ENCODE measurements around the gene VRTN.

Gene VRTN

GRCh38 chr14:74400031-74400685 lies 51.9 kb downstream of the VRTN start:
- no peak for DNase-seq

GRCh38 chr14:74400919-74401503 lies 52.7 kb downstream of the VRTN start:
- DNase-seq: no peak

- DNase-seq: peak; percentile 52
Observed at GRCh38 chr14:74401504-74402241, 53.4 kb downstream of the VRTN start.

GRCh38 chr14:74402401-74403251 lies 54.4 kb downstream of the VRTN start:
- DNase-seq: no peak

- DNase-seq: no peak
Observed at GRCh38 chr14:74403619-74404417, 55.5 kb downstream of the VRTN start.

- no peak for DNase-seq
Observed at GRCh38 chr14:74404435-74404834, 56.2 kb downstream of the VRTN start.

- DNase-seq: no peak
Observed at GRCh38 chr14:74405663-74406062, 57.4 kb downstream of the VRTN start.

GRCh38 chr14:74407021-74407800 lies 58.9 kb downstream of the VRTN start:
- DNase-seq: no peak

GRCh38 chr14:74407801-74408154 lies 59.5 kb downstream of the VRTN start:
- DNase-seq: no peak

- no peak for DNase-seq
Observed at GRCh38 chr14:74408870-74409269, 60.6 kb downstream of the VRTN start.

- DNase-seq: no peak
Observed at GRCh38 chr14:74409441-74409840, 61.2 kb downstream of the VRTN start.

Data from activated CD4-positive, alpha-beta T cell treated with anti-CD3 and anti-CD28 coated beads, Interleukin-2, amount 50 U/mL, for 16 hours (primary cell).